ENCODE measurements around the gene HRH3.

GRCh38 chr20:62168061-62168460 lies 52.0 kb downstream of the HRH3 start:
- no peak for TF ChIP-seq CTCF (IDR thresholded peaks at IDR 0.05; ENCODE audit: insufficient read depth, low read length, poor library complexity, severe bottlenecking)
- TF ChIP-seq EZH2phosphoT487 (conservative IDR thresholded peaks at IDR 0.05; ENCODE audit: low read length): no peak

All from SU-DHL-6 (cell line).